Glutamatergic neuron (in vitro differentiated cells): Measurements from ENCODE around the gene ARPC1A. TPM values are rescaled to one million over a fixed set of nuclear protein-coding genes. Genes with fewer than 3 reads are reported as not detected.

ENCODE experiments used
- DNase-seq: peaks from one replicate; pipeline ENCODE4 v3.0.0; 2022
- H3K27ac Mint-ChIP-seq: one replicate; pipeline ENCODE4 v1.8.0; 2020; ENCODE audit warnings: mild to moderate bottlenecking, mixed read lengths, inconsistent platforms; ENCODE audit not compliant: unreplicated experiment
- H3K27me3 Mint-ChIP-seq: one replicate; pipeline ENCODE4 v1.8.0; 2020; ENCODE audit warnings: mild to moderate bottlenecking, moderate library complexity, mixed read lengths, inconsistent platforms; ENCODE audit not compliant: unreplicated experiment
- H3K36me3 Mint-ChIP-seq: one replicate; pipeline ENCODE4 v1.8.0; 2020; ENCODE audit warnings: mild to moderate bottlenecking, mixed read lengths, inconsistent platforms; ENCODE audit not compliant: unreplicated experiment
- H3K4me1 Mint-ChIP-seq: one replicate; pipeline ENCODE4 v1.8.0; 2020; ENCODE audit warnings: mild to moderate bottlenecking, low read depth, mixed read lengths, inconsistent platforms; ENCODE audit not compliant: unreplicated experiment
- H3K4me3 Mint-ChIP-seq: one replicate; pipeline ENCODE4 v1.8.0; 2020; ENCODE audit warnings: mild to moderate bottlenecking, mixed read lengths, inconsistent platforms; ENCODE audit not compliant: unreplicated experiment
- H3K9me3 Mint-ChIP-seq: one replicate; pipeline ENCODE4 v1.8.0; 2020; ENCODE audit warnings: mild to moderate bottlenecking, moderate library complexity, mixed read lengths, inconsistent platforms; ENCODE audit not compliant: unreplicated experiment
- total RNA-seq: library from RNA; stranded (reverse); fragmentation: NEBNext Ultra II Directional; extraction: Animal tissue kit (Norgen Biotek cat#: 25700); gene quantifications from one replicate; pipeline ENCODE4 v1.2.1, GENCODE V29; 2021; ENCODE audit not compliant: unreplicated experiment
- TF ChIP-seq, protein P1 (sequence below): fragments of 200-600 bp; sonication (generic); IDR thresholded peaks from one replicate; pipeline ENCODE4 v1.5.0; 2021; ENCODE audit not compliant: partially characterized antibody, unreplicated experiment

ARPC1A gene
- total RNA-seq, 1 donor from 2014 or later = 173 TPM

DNA sequence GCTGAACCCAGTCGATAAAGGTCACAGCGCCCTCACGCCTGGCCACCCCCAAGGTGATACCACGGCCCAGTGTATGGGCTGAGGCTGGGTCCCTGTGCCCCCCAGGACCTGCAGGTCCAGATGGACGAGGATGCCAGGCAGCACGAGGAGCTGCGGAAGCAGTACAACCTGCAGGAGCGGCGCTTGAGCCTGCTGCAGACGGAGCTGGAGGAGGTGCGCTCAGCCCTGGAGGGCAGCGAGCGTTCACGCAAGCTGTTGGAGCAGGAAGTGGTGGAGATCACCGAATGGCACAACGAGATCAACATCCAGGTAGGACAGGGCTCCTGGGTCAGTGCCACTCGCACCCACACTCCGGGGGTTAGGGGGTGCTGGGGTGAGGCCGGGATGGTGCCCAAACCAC is 24.2 kb upstream of the ARPC1A start:
- TF ChIP-seq, protein P1, sequence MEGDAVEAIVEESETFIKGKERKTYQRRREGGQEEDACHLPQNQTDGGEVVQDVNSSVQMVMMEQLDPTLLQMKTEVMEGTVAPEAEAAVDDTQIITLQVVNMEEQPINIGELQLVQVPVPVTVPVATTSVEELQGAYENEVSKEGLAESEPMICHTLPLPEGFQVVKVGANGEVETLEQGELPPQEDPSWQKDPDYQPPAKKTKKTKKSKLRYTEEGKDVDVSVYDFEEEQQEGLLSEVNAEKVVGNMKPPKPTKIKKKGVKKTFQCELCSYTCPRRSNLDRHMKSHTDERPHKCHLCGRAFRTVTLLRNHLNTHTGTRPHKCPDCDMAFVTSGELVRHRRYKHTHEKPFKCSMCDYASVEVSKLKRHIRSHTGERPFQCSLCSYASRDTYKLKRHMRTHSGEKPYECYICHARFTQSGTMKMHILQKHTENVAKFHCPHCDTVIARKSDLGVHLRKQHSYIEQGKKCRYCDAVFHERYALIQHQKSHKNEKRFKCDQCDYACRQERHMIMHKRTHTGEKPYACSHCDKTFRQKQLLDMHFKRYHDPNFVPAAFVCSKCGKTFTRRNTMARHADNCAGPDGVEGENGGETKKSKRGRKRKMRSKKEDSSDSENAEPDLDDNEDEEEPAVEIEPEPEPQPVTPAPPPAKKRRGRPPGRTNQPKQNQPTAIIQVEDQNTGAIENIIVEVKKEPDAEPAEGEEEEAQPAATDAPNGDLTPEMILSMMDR = no peak
- no peak for DNase-seq
- Mint-ChIP-seq H3K27me3 (peaks cover 3% of the 10 kb centered on the region), H3K36me3 (no peaks in the 10 kb centered on the region), H3K4me3 (no peak overlapping the region), H3K9me3 (peaks cover 6% of the 10 kb centered on the region), H3K27ac (no peak overlapping the region), H3K4me1 (no peaks in the 10 kb centered on the region)

DNA sequence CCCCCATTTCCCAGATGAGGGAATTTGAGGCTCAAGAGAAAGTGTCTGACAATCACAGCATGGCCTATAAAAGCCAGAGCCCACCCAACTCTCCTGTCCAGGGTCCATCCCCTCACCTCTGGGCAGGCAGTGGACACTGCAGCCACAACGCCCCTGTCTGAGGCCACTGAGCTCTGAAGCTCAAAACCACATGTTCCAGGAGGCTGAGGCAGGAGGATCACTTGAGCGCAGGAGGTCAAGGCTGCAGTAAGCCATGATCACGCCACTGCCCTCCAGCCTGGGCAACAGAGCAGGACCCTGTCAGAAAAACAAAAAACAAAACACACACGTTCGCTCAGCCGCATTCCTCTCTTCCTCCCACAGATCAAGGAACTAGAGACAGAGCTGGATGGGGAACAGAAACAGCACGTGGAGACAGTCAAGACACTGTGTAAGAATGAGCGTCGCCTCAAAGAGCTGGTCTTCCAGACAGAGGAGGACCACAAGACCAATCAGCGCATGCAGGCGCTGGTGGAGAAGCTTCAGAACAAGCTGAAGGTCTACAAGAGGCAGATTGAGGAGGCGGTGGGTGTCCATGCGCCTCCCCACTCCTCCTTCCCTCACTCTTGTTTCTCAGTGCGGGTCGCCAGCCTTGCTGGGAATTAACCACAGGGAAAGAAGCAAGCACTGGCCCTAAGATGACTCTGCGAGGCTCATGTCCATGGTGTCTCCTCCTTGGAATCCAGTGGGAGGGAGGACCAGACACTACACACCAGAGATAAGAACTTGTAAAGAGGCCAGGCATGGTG is 20.0 kb upstream of the ARPC1A start:
- H3K27ac Mint-ChIP-seq = no peak overlapping the region
- no peak for DNase-seq
- TF ChIP-seq, protein P1 = no peak
- peaks cover 7% of the 10 kb centered on the region for H3K9me3 Mint-ChIP-seq
- H3K27me3 Mint-ChIP-seq = peaks cover 3% of the 10 kb centered on the region
- no peaks in the 10 kb centered on the region for H3K4me1 Mint-ChIP-seq
- no peak overlapping the region for H3K4me3 Mint-ChIP-seq
- H3K36me3 Mint-ChIP-seq = peaks cover 10% of the 10 kb centered on the region

DNA sequence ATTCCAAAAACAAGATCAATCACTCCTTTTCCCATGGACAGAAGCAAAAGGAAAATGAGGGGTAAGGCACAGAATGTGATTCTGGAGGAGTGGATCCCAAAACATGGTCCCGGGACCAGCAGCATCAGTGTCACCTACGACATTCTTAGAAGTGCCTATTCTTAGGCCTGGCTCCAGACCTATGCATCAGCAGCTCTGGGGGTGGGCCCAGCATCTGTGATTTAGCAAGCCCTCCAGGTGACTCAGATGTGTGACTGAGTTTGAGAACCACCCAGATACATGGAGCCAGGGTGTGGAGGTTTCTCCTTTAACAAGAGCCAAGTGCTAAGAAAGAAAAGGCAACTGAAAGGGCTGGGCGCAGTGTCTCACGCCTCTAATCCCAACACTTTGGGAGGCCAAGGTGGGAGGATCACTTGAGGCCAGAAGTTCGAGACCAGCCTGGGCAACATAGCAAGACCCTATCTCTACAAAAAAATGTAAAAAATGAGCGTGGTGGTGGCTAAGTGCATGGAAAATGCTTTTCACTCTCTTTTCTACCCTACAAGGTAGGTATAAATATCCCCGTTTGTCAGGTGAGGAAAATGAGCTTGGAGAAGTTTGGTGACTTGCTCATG is 17.1 kb upstream of the ARPC1A start:
- Mint-ChIP-seq H3K4me1 (no peaks in the 10 kb centered on the region), H3K9me3 (peaks cover 7% of the 10 kb centered on the region)

DNA sequence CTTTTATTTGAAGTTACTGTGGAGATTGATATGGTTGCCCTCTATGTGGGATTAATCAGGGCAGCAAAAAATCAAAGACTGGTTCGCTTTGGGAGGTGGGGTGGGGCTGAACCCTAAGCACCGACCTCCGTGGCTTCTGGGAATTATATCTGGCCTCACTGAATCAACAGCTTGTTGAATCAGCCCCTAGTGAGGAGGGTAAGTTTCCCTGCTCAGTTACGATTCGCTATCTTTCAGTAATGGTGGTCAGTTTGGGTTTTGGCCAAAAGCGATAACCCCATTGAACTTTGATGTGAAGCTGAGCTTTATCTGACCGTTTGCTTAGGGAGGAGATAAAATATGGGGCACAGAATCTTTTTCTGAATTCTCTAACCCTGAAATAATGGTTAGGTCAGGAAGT is 16.6 kb upstream of the ARPC1A start:
- Mint-ChIP-seq H3K4me1 (no peaks in the 10 kb centered on the region), H3K27me3 (peaks cover 5% of the 10 kb centered on the region), H3K27ac (no peak overlapping the region), H3K36me3 (peaks cover 10% of the 10 kb centered on the region), H3K9me3 (peaks cover 6% of the 10 kb centered on the region), H3K4me3 (no peak overlapping the region)
- DNase-seq = no peak
- TF ChIP-seq, protein P1 = no peak

More for the DNA sequence above, 17.1 kb upstream of the ARPC1A start:
- Mint-ChIP-seq H3K36me3 (peaks cover 10% of the 10 kb centered on the region), H3K27me3 (peaks cover 5% of the 10 kb centered on the region), H3K27ac (no peak overlapping the region), H3K4me3 (no peak overlapping the region)
- TF ChIP-seq, protein P1 = no peak
- DNase-seq = no peak

DNA sequence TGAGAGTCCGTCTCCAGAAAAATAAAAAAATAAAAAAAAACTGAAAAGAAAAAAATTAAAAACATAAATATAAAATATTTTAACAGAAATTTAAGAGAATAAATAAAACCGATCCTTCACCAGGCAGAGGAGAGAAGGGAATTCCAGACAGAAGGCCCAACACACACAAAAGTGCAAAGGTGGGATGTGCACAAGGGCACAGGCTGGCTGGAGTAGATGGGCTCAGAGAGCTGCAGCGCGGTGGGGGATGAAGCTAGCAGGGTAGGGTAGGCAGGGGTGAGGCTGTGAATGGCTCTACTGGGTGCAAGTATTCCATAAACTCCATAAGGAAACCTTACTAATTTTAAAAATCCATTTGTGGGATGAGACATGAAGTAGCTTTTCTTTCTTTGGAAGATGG is 15.7 kb upstream of the ARPC1A start:
- Mint-ChIP-seq H3K27me3 (peaks cover 5% of the 10 kb centered on the region), H3K4me3 (no peak overlapping the region), H3K36me3 (peaks cover 10% of the 10 kb centered on the region), H3K9me3 (peaks cover 6% of the 10 kb centered on the region), H3K27ac (no peak overlapping the region), H3K4me1 (no peaks in the 10 kb centered on the region)
- no peak for DNase-seq
- TF ChIP-seq, protein P1 = no peak
